ENCODE data around the gene CBLIF.
"Not testable (repeated sequence)": the region's sequence is repeated elsewhere in the genome, so short reads cannot be mapped to it uniquely, and the experiment has no call there.

CBLIF gene

DNA sequence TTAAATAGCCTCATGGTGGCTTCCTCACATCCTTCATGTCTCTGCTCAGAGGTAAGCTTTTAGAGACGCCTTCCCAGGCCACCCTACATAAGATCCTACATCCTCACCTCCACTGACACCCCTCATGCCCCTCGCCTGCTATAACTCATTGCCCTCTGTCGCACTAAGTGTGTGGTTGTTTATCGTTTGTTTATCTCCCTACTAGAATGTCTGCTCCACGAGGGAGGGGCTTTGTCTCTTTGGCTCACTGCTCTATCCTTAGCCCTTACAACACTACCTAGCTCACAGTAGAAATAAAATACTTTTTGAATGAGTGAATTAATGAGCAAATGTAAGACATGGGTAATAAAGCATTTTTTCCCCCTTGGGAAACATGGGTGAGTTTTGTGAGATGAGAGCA is 1.3 kb upstream of the CBLIF start:
- DNase-seq, result no peak

DNA sequence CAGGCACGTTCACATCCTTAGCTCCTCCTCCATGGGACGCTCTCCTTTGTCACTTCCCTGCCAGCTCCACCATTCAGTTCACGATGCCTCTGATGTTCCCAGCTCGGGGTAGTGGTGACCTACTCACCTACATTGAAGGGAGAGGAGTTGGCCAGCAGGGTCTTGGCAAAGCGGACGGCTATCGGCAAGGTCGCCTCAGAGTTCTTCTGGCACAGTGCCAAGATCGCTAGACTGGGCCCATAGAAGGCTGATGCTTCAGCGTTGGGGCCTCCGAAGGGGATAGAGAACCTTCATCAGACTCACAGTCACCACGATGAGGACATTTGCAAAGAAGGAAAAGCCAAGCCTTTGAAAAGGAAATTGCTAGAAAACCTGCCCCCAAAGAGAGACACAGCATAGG is 3.0 kb downstream of the CBLIF start:
- no peak for DNase-seq

DNA sequence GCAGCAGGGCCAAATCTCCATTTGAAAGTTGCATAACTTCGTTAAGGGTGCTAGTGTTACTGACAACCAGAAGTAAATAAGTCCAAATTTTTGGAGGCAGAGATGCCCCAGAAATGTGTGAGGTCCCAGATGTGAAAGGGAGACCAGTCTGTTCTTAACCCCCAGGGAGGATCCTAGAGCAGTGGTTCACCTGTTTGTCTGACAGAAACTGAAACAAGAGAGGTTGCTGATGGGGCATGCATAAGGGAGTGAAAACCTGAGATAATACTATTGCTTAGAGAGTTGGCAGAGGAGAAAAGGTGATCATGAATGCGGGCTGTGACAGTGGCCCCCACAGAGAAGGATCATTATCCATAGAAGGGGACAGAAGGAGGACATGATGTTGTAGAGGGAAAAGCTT is 3.8 kb downstream of the CBLIF start:
- no peak for DNase-seq

DNA sequence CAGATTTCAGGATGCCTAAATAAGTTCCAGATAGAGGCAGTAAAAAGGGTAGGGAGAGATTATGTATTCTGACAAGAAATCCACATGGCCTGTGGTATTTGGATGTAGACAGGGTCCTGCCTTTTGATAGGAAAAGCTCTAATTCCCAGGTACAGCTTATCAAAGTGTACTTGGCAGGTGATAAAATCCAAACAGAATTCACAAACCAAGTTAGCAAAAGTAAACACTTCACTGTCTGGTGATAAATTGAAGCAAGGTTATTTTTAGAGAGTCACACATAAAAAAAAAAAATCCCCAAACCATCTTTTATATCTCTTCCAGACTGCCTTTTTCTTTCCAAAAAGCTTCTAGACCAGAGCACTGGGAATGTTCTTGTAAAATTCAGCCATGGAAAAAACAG is 5.7 kb downstream of the CBLIF start:
- DNase-seq, result no peak

DNA sequence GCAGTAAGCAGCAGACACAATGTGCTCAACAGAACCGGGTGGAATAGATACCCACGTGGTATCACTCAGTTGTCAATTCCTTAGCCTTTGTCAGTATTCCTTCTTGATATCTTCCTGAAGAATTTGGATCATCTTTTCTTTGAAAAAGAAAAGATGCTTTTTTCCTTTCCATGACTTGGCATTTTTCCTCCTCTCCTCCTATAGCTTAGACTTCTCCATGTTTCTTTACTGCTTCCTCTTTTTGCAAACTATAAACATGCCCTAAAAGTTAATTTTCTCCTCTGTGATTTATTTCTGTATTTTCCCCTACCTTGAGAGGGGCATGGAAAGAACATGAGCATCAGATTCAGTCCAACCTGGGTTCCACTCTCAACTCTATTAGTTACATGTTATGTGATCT is 11.7 kb downstream of the CBLIF start:
- DNase-seq, result no peak

DNA sequence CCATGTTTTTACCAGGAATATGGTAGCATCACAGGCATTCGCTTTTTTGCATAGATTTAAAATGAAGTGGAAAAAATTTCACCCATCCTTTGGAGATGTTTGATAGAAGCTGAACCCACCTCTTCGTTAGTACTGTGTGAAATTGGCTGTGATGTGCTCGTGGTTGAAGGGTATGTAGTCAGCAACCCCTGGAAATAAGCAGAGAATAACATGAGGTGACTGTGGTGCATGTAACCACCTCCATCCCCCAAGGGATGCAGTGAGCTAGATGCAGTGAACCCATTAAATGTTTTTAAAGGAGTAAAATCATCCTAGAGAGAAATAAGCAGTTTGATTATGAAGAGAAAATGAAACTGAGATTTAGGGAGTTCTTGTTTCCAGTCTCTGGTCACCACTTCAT is 15.9 kb downstream of the CBLIF start:
- no peak for DNase-seq

DNA sequence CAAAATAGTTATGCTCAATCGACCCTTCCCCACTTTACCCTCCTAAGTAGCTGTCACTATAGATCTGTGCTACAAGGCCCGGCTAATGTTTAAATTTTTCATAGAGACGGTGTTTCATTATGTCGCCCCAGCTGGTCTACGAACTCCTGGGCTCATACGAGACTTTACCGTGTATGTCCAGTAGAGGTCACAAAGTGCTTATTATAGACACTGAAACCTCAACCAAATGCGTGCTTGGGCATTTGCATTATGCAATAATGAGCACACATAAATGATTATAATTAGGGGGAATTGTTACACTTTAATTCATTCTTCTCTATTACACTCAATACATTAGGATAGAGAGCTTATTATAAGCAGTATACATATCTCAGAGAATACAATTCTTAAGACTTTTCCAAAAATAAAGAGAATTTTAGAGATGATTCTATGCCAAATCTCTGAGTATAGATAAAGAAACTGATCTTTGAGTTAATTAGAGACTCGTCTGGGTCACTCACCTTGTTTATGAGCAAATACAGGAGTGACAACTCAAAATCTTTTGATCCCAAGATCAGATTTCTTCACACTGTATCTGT is 22.2 kb downstream of the CBLIF start:
- no peak for DNase-seq

DNA sequence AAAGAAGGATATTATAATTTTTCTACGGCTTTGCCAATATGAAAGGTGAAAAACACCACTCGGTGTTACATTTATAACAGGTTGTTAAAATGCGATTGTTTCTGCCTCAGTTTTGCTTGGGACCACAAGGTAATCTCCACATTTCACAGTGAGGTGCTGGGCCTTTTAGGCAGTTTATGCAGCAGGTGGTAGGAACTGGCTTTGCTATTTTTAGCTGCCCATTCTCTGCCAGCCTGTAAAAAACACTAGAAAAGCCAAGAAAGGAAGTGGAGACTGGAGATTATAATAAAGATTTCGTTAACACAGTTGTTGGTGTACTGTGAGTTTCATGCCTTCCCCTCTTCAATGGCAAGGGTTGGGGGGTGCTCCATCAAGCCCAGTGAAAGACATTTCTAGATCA is 26.7 kb downstream of the CBLIF start:
- DNase-seq, result no peak

DNA sequence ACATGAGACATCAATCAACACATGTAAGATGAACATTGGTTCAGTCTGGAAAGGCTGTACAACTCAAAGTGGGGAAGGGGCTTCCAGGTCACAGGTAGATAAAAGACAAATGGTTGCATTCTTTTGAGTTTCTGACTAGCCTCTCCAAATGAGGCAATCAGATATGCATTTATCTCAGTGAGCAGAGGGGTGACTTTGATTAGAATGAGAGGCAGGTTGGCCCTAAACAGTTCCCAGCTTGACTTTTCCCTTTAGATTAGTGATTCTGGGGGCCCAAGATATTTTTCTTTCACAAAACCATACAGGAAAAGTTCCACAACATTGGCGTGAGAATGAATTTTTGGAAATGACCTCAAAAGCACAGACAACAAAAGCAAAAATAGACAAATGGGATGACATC is 28.9 kb downstream of the CBLIF start:
- DNase-seq, result not testable (repeated sequence)

DNA sequence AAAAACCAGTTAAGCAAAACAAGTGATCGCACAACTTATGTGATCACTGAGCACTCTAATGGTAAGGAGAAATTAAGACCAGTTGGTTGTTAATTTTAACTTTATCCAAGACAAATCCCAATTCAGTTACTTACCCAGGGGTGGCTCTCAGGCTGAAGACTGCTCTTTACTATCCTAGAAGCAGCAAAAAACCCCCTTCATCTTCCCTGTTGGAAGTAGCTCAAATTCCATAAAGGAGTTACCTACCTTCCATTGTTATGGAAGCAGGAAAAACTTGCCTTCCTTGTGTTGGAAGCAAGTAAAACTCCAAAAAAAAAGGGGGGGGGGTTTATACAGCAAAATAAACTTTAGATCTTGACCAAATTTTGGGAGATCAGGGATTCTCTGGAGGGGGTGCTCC is 29.5 kb downstream of the CBLIF start:
- no peak for DNase-seq

DNA sequence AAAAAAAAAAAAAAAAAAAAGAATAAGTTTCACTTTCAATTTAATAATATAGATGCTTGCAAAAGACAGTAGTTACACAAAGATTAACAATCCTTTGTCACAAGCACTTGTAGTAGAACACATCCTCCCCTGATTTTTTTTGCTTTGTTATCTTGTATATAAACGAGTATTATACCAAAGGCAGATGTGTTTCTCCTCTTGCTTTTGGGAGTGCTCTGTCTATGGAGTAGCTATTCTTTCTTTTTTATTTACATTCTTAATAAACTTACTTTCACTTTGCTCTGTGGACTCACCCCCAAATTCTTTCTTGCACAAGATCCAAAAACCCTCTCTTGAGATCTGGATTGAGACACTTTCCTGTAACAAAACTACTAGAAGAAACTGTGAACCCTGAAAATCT is 31.3 kb downstream of the CBLIF start:
- no peak for DNase-seq

DNA sequence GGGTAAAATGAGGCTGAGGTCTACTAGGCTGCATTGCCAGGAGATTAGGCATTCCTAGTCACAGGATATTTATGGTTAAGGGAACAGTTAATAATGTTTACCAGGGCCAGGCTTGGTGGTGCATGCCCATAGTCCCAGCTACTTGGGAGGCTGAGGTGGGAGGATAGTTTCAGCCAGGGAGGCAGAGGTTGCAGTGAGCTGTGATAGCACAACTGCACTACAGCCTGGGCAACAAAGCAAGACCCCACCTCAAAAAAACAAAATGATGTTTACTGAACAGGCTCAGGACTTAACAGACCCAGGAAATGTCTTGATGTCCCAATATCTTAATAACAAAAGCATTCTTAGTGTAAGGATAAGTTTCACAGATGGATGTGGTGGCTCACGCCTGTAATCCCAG is 31.9 kb downstream of the CBLIF start:
- DNase-seq, result no peak

DNA sequence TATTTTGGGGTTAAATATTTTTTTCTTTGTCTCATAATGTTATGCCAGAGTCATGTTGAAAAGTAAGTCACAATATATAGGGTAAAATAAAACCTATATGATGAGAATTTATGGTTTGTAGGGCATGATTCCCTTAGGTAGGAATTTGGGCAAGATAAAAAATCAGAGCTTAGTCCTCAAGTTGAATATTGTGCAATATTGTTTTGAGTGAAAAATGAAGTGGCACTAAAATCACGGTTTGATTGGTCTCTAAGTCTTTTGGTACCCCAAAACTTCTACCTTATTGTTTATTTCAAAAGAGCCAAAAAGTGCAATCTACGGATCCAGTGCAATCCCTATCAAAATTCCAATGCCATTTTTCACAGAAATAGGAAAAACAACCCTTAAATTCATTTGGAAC is 33.1 kb downstream of the CBLIF start:
- DNase-seq, result no peak

DNA sequence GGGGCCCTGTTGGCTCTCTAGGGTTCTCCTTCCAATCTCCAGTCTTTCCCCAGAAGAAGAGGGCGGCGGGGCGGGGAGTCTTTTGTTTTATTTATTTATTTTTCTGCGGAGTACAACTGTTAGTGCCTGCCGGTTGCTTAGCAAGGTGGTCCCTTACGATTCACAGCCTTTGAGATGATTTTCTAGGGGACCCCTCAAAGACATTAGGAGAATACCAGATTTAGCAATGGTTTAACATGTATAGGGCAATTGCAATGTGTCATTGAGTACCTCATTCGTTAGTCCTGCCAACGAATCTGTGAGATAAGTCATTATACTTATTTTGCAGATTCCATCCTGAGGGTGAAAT is 34.4 kb downstream of the CBLIF start:
- DNase-seq, result no peak

DNA sequence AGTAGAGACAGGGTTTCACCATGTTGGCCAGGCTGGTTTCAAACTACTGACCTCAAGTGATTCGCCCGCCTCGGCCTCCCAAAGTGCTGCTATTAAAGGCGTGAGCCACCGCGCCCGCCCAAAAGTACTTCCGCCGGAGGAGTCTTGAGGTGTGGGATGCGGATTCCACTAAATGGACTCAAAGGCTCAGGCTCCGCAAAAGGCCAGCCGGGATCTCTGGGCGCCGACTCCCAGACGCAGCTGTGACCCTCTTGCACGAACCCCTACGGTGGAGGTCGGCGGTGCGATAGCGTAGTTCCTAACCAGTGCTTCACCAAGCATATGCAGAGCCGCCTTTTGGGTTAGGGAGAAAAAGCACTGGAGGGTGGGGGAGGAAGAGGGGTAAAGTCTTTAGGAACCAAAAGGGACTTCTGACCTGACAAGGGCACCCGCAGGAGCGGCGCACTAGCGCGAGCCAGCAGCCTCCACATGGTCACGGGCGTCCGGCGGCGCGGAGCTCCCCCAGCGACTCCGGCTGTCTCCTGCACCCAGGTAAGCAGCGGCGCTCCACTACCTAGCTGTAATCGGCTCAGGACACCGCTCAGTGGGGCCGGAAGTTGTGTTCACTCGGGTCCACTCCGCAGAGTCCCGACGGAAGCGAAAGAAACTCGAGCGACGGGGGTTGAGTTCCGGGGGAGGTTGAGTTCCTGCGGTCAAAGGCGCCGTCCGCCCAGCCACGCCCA is 34.9 kb downstream of the CBLIF start, which contains the start of gene MRPL16:
Gene MRPL16, minus strand, starts transcription at position 590 of the 722 bp plus-strand sequence. Its CDS starts 120 bp downstream, at position 470.
- DNase-seq, result peak; percentile 89

DNA sequence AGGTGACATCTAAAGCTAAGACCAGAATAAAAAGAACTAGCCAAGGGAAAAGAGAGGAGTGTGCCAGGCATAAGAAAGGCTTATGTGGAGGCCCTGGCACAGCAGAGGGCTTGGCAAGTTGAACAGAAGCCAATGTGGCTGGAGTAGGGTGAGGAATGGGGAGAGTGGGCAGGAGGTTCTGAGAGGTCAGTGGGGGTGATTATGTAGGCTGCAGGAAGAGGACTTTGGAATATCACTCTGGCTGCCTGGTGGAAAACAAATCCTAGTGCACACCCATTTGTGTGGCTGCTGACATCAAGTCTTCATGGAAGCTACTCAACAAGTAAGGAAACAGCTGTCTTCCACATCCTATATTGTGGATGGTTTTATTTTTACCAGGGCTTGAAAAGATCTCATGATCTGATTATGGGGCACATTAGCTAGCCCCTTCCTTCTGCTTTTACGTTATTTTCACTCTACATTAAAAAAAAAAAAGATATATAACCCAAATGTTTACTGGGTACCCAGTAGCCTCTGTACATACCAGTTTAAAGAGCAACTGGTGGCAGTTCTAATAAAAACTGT is 38.2 kb downstream of the CBLIF start:
- DNase-seq, result no peak

DNA sequence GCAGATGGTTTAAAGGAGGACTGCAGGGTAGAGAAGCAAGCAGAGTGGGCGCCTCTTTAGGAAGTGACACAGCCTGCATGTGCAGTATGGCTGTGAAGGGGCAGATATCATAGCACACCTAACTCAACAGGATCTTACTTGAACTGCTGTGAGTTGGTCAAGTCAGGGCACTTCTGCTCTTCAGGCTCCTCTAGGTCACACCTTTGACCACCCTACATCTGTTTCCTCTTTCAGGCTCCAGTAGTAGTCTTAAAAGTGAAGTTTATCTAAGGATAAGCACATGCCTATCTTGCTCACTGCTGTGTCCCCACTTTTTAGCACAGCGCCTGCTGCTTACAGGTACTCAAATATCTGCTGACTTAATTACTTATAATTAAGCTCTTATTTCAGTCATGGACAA is 41.2 kb downstream of the CBLIF start:
- DNase-seq, result no peak

DNA sequence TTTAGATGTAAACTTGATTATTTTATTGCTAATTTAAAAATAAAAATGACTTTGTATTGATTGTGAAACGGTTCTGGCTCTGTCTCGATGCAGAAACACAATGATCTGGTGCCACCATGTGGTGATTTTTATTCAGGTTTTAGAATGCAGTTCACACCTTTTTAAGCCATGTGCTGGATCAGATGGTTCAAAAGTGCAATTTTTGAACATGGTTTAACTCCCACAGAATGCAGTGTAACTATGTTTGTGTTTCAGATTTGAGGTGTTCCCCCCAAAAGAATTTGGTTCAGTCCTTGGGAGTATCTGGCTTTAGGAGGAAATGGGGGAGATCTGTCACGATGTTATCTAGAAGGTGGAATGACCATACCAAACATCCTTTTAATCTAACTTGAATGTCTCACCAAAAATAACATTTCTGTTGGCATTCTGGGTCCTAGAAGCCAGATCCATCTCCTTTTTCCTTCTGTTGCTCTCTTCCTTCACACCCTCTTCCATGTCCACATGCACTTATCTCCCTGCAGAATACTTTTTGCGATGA is 42.6 kb downstream of the CBLIF start:
- no peak for DNase-seq

DNA sequence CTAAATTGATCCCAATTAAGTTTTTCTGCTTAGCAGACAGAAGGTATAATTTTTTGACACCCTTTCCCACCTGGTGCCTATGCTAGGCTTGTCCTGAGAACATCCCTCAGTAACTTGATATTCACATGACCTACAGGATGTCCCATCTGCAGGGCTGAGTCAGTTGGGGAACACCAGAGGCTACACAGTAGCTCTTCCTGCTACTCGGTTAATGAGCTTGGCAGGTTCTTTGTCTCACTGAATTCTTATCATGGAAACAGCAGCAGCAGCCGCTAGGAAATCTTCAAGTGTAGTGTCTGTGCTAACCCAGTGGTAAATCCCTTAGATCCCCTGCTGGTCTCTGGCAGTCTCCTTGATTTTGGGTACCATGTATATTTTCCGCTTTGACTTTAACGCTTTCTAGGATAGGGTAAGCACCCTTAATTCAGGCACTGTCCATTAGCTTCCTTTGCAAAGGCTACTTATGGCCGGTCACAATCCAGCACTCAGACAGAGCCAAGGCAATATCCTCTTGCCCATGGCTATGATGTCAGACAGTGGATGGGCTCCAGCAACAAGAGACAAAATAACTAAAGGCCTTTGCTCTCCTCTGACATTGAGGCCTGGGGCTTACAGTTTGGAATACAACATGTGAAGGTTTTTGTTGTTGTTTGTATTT is 43.2 kb downstream of the CBLIF start:
- no peak for DNase-seq

DNA sequence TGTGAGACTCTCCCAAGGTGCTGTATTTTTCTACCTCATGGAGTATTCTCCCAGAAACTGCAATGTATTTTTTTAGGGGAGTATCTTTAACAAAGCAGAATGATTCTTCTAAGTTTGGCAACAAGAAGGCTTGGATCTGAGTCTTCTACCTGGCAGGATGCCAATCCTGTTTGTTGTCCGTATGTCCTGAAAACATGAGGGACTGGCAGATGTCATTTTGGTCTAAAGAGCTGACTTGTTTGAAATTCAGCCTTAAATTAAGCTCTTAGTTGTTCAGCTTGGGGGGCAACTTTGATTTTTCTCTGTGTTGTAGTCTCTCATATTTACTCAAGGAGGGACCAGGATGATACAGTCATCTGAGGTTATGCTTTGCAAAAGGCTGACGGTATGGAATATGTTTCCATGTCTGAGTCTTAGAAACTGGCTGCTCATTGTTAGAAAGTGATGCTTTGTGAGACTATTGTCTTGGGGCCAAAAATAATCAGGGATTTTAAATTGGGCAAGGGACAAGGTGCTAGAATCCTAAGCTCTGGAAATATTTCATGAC is 44.1 kb downstream of the CBLIF start:
- DNase-seq, result no peak

DNA sequence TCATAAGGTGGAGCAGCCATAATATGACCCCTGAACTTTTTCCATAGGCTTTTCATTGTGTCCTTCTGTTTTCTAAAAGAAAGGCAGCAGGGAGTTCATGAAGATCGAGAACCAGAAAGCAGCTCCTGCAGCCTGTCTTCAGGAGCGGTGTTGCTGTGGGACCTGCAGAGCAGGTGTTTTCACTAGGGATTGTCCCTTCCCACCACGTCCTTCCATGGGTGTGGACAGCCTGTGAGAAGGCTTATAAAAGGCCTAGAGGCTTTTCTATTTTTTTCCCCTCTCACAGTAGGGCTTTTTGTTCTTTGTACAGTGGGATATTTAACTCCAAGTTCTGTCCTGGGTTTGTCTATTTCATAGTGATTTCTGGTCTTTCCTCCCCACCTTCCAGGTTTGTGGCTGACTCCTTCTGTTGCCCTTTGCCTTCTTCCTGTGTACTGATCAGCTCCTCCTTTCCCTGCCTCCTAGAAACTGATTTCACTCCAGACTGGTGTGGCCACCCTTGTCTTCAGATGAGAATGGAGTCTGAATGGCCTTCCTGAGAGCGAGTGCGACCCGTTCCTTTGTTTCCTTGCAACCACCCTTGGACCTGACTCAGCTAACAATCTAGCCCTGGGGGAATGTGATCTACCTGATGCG is 44.8 kb downstream of the CBLIF start:
- DNase-seq, result no peak

DNA sequence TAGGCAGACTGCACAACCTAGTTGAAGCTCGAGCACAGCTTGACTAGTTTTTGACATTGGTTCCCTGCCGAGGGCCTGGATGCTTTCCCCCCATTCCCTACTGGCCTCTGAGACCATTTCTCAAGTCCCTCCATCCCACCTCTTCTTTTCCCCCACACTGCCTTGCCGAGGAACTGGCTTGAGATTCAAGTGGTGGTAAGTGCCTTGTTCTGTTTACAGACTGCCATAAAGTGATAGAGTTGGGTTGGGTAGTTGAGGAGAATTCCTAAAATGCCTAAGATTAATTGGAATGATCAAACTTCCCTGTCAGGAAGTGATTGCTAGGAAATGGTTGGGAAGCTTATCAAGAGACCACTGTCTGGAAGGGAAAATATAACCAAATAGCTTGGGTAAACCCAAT is 50.9 kb downstream of the CBLIF start:
- DNase-seq, result no peak

DNA sequence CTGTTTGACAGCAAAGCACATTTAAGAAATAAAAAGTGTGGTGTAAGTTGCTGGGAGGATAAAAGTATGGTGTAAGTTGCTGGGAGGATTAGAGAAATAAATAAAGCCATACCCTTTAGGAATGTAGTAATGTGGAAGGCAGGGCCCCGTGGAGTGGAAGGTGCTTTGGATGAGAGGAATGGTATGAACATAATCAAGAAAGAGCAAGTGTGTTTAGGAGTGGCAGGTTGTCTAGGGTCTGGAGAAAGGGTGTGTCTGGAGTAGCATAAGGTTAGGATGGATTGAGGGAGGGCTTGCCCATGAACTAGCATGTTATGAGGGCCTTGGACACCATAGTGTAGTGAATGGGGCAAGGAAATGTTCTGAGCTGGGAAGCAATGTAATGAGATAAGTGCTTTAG is 52.8 kb downstream of the CBLIF start:
- no peak for DNase-seq
